GM18526 (cell line): ENCODE results near the gene PPAN.

Experiments
- POLR2A ChIP-seq: IDR thresholded peaks from 3 replicates; pipeline ENCODE4 v1.6.1; 2011; ENCODE audit not compliant: insufficient read length; ENCODE audit errors: extremely low read depth

PPAN gene, protein sequence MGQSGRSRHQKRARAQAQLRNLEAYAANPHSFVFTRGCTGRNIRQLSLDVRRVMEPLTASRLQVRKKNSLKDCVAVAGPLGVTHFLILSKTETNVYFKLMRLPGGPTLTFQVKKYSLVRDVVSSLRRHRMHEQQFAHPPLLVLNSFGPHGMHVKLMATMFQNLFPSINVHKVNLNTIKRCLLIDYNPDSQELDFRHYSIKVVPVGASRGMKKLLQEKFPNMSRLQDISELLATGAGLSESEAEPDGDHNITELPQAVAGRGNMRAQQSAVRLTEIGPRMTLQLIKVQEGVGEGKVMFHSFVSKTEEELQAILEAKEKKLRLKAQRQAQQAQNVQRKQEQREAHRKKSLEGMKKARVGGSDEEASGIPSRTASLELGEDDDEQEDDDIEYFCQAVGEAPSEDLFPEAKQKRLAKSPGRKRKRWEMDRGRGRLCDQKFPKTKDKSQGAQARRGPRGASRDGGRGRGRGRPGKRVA

DNA sequence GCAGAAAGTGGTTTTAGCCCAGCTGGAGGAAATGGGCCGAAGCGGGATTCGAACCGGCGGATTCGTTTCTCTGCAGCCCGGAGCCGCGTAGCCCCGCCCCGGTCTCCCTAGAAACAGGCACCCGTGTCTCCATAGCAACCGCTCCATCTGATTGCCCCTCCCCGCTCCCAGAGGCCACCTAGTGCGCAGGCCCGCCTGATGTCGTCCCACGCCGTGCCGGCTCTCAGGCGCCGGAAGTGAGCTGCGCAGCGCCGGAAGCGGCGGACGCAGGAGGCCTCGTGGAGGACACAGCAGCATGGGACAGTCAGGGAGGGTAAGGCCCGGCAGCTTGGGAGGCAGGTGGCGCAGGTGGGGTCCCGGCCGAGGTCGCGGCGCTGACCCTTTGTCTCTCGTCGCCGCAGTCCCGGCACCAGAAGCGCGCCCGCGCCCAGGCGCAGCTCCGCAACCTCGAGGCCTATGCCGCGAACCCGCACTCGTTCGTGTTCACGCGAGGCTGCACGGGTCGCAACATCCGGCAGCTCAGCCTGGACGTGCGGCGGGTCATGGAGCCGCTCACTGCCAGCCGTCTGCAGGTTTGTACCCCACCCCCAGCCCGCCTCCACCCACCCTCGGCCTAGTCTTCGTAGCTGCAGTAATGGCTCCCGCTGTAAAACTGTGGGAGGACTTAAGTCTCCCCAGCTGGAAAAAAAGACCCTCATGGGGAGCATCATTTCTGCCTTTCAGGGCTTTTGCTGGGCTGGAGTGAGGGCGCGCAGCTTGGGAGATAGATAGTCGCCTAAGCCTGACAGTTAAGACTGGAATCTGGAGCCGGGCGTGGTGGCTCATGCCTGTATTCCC lies at the start of gene PPAN:
PPAN (plus strand) TSS at position 263 of the 837 bp plus-strand sequence; CDS start at position 296, 33 bp downstream.
- TF ChIP-seq POLR2A: peak; percentile 84

DNA sequence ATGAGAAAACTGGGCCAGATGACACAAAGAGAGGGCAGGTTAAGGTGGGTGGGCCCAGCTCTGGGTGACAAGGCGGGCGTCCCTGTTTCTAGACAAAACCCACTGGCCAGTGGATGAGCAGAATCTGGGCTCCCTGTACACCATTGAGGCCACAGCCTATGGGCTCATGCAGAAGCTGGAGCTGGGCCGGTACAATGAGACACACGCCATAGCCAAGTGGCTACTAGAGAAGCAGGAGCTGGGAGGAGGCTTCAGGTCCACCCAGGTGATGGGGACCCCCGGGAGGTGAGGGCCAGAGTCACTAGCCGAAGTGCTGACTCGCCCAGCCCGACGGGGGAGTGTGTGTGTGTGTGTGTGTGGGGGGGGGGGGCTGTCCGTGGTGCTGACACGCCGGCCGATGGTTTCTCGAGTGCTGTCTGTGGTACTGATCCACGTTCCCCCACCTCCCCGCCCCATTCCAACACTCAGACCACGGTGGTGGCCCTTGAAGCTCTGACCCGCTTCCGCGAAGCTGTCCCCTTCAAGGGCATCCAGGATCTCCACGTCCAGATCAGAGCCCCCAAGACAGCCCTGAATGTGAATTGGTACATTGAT lies 44.3 kb upstream of the PPAN start:
- no peak for TF ChIP-seq POLR2A

DNA sequence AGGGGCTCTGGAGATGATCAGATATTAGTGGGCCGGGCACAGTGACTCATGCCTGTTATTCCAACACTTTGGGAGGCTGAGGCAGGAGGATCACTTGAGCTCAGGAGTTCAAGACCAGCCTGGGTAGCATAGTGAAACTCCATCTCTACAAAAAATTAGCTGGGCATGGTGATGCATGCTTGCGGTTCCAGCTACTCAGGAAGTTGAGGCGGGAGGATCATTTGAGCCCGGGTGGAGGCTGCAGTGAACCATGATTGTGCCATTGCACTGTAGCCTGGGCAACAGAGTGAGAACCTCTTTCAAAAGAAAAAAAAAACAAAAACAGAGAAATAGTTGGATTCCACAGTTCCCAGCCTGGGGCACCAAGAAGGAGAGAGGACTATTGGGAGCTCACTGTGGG lies 38.0 kb upstream of the PPAN start:
- TF ChIP-seq POLR2A: no peak

DNA sequence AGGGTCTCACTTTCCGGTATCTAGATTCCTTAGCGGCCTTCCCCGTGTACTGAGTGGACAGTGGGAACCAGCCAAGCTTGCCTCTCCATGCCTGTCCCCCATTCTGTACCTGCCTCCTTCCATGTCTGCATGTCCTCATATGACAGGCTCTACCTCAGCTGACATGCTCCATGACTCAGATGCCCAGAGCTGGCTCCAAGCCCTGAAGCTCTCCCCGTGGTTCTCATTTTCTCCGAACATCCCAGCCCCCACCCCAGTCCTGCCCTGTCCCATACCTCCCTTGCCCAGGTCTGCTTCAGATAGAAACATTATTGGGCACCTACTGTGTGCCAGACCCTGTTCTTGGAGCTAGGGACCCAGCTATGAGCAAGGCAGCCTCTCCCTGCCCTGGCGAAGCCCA lies 37.1 kb upstream of the PPAN start:
- no peak for TF ChIP-seq POLR2A

DNA sequence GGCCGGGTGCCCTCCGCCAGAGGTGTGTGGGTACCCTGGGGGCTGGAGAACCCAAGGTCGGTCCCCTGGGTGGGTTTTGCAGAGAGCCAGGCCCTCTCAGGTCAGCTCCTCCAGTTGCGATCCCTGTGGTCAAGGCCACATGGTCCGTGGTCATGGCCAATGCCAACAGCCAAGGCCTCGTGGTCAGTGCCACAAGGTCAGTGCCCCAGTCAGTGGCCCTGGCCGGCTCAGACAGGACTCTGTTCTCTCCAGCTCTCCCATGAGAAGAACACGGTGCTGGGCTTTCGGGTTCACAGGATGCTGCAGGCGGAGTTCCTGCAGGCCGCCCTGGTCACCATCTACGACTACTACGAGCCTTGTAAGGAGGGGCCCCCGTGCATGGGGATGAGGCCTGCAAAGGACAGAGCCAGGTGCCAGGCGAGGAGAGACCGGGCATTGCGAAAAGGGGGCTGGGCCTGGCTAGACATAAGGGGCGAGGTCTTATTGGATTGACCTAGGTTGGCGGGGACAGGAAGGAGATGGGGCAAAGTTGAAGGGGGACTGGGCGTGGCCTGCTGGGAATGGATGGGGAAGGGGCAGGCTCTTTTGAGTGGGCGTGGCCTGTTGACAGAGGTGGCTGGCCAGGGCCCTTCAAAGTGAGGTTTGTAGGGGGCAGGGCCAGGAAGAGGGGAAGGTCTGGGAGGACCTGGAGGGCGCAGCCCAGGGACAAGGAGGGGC lies 35.3 kb upstream of the PPAN start:
- TF ChIP-seq POLR2A: no peak

DNA sequence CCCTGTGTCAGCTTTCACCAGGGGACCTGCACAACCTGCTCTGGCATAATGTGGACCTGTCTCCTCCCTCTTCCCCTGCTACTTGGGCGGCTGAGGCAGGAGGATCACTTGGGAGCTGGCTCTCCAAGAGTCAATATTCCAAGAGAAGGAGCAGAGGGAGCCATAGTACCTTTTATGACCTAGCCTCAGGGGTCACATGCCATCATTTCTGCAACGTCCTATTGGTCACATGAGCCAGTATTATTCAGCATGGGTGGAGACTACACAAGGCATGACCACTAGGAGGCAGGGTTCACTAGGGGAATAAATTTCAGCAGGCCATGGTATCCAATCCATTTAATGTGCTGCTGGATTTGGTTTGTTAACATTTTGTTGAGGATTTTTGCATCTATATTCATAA lies 32.0 kb upstream of the PPAN start:
- TF ChIP-seq POLR2A: no peak

DNA sequence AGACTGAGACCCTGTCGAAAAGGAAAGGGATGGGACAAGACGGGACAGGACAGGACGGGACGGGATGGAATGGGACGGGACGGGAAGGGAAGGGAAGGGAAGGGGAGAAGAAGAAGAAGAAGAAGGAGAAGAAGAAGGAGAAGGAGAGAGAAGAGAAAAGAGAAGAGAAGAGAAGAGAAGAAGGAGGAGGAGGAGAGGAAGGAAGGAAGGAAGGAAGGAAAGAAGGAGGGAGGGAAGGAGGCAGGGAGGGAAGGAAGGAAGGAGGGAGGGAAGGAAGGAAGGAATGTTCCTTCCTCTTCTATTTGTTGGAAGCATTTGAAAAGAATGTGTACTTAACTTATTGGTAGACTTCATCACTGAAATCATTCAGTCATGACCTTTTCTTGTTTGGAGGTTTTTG lies 29.6 kb upstream of the PPAN start:
- no peak for TF ChIP-seq POLR2A

DNA sequence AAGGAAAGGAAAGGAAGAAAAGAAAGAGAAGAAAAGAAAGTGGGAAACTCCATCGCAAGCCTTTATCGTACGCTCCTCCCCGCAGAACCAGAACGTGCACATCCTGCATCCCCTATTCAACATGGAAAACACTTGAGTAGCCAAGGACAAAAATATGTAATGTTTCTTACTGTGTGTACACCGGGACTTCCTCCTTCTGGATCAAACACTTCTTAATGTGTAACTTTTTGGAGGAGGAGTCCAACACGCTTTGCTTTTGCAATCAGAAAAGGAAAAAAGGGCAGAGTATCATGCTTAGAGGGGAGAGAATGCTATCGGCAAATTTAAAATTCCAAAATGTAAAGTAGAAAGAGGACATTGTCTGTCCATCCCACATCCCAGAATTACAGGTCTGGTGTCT lies 27.8 kb upstream of the PPAN start:
- TF ChIP-seq POLR2A: no peak

DNA sequence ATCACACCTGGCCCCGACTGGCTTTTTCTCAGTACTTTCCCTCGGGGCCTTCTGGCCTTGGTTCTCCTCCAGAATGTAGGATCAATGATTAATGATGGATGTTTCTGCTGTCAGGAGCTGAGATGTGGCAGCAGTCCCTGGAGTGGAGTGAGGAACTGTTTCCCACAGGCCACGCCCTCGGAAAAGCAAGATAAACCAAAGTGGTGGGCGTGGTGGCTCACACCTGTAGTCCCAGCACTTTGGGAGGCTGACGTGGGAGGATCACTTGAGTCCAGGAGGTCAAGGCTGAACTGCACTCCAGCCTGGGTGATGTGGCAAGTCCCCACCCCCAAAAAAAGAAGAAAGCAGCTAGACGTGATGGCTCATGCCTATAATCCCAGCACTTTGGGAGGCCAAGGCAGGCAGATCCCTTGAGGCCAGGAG lies 27.1 kb upstream of the PPAN start:
- TF ChIP-seq POLR2A: no peak

DNA sequence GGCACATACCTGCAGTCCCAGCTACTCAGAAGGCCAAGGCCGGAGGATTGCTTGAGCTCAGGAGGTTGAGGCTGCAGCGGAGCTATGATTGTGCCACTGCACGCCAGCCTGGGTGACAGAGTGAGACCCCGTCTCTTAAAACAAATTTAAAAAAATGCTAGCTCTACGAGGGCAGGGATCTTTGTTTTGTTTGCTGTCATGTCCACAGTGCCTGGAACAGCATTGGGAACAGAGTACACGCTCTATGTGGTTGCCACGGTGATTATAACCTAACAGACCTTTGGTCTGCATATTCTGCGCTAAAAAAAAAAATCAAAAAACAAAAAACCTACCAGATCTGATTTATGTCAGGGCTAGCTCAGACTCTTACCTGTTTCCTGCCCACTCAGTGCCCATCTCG lies 22.3 kb upstream of the PPAN start:
- no peak for TF ChIP-seq POLR2A

DNA sequence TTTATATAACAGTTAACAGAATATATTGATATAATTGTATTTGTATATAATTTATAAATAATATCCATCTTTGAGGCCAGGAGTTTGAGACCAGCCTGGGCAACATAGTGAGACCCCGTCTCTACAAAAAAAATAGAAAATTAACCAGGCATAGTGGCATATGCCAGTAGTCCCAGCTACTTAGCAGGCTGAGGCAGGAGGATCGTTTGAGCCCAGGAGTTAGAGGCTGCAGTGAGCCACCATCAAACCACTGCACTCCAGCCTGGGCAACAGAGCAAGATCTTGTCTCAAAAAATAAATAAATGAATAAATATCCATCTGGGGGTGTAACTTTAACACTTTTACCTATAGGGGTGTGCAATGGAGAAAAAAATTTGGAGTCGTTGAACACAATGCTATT lies 21.4 kb upstream of the PPAN start:
- TF ChIP-seq POLR2A: no peak

DNA sequence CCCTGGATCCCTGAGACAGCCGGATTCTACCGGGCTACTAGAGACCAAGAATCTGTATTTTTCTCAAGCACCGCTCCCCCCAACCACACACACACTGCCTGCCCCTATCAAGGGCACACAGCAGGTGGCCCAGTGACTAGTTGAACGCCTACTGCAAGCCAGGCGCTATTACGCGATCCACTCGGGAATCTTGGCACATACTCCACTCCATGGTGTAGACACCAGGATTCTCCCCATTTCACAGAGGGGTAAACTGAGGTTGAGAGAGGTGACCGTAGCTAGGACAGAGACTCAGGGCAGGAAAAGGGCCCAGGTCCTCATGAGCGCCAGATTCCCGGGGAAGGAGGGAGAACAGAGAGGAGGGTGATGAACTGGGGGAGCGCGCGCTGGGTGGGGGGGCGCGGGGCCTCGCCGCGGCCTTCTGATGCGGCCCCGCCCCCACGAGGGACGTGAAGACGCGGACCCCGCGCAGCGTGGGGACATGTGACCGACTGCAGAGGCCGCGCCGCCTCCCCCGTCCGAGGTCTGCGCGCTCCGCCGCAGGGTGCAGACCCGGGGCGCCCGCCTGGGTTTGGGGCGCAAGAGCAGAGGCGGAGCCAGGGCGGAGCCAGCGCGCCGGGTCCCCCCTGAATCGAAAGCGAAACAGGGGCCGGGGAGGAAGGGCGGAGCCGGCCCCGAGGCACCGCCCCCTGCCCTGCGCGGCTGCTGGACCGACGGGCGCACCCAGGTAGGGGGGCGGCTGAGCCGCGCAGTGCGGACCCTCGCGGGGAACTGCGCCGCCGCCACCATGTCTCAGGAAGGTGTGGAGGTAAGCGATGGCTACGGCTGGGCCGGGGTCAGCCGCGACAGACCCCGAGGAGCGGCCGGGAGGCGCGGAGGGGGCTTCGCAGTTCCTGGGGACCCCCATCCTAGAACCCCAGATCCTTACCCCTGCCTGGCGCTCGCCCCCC lies 20.2 kb upstream of the PPAN start, which contains the start of gene SHFL:
SHFL (plus strand) TSS at position 677 of the 950 bp plus-strand sequence; CDS start at position 788, 111 bp downstream.
- TF ChIP-seq POLR2A: peak; percentile 75

DNA sequence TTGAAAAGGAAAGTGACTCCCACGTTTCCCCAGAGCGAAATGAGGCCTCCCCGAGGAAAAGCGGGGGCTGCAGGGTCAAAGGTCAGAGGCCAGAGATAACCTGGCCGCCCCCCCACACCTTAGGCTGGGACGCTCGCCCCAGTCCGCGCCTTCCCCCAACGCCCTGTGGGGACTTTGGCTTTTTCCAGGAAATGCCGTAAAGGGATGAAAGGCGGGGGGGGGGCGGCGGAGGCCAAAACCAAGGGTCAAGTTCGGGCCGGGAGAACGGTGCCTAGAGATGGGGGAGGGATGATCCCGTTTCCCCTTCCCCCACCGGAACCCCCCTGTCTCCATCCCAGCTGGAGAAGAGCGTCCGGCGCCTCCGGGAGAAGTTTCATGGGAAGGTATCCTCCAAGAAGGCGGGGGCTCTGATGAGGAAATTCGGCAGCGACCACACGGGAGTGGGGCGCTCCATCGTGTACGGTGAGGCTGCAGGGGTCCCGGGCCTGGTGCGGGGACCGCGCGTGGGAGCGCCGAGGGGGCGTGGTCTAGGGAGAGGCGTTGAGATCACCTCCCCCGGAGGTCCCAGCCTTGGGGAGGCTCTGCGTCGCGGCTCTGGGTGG lies 19.5 kb upstream of the PPAN start:
- no peak for TF ChIP-seq POLR2A
